Panc1 (cell line): ENCODE results near the gene STAT3.
A peak's percentile ranks its signal among the peaks of the same experiment; 100 is the strongest.

Experiments used
- POLR2AphosphoS5 ChIP-seq: IDR thresholded peaks from 2 replicates; pipeline ENCODE4 v1.6.1; 2012; ENCODE audit warnings: mild to moderate bottlenecking, low read depth, low read length, moderate library complexity
- SIN3A ChIP-seq: IDR thresholded peaks from 2 replicates; pipeline ENCODE4 v1.6.1; 2012; ENCODE audit warnings: low read depth, mild to moderate bottlenecking, low read length, moderate library complexity, borderline replicate concordance; ENCODE audit not compliant: insufficient read depth
- TCF7L2 ChIP-seq: IDR thresholded peaks from 2 replicates; pipeline ENCODE4 v1.6.1; 2011; ENCODE audit warnings: mild to moderate bottlenecking, low read depth, low read length, inconsistent platforms
- TF ChIP-seq, protein P1 (sequence below): fragments of 450-650 bp; IDR thresholded peaks from 2 replicates; pipeline ENCODE4 v1.5.1; 2017; ENCODE audit warnings: mild to moderate bottlenecking
- TF ChIP-seq, protein P2 (sequence below), 2 experiments: IDR thresholded peaks; 2 replicates each; pipeline ENCODE4 v1.6.1; 2011 to 2012; ENCODE audit warnings: low read depth in 2 of 2, control low read depth in 1 of 2, low read length in 1 of 2, mild to moderate bottlenecking in 1 of 2, moderate library complexity in 1 of 2; ENCODE audit not compliant: insufficient read depth in 1 of 2

DNA sequence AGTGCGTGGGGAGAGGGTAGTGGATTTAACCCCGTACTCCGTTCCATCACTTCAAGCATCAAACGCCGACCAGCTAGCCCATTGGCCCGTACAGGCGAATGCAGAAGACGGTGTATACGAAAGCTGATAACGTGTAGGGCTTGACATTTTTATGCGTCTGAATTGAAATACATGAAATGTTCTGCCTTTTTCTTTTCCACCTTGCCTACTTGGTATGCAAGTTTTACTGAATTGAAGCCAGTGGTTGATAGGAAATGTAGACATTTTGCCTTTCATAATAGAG is 834 bp upstream of the STAT3 start:
- TF ChIP-seq, protein P1, sequence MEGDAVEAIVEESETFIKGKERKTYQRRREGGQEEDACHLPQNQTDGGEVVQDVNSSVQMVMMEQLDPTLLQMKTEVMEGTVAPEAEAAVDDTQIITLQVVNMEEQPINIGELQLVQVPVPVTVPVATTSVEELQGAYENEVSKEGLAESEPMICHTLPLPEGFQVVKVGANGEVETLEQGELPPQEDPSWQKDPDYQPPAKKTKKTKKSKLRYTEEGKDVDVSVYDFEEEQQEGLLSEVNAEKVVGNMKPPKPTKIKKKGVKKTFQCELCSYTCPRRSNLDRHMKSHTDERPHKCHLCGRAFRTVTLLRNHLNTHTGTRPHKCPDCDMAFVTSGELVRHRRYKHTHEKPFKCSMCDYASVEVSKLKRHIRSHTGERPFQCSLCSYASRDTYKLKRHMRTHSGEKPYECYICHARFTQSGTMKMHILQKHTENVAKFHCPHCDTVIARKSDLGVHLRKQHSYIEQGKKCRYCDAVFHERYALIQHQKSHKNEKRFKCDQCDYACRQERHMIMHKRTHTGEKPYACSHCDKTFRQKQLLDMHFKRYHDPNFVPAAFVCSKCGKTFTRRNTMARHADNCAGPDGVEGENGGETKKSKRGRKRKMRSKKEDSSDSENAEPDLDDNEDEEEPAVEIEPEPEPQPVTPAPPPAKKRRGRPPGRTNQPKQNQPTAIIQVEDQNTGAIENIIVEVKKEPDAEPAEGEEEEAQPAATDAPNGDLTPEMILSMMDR, result no peak
- TF ChIP-seq, protein P2, sequence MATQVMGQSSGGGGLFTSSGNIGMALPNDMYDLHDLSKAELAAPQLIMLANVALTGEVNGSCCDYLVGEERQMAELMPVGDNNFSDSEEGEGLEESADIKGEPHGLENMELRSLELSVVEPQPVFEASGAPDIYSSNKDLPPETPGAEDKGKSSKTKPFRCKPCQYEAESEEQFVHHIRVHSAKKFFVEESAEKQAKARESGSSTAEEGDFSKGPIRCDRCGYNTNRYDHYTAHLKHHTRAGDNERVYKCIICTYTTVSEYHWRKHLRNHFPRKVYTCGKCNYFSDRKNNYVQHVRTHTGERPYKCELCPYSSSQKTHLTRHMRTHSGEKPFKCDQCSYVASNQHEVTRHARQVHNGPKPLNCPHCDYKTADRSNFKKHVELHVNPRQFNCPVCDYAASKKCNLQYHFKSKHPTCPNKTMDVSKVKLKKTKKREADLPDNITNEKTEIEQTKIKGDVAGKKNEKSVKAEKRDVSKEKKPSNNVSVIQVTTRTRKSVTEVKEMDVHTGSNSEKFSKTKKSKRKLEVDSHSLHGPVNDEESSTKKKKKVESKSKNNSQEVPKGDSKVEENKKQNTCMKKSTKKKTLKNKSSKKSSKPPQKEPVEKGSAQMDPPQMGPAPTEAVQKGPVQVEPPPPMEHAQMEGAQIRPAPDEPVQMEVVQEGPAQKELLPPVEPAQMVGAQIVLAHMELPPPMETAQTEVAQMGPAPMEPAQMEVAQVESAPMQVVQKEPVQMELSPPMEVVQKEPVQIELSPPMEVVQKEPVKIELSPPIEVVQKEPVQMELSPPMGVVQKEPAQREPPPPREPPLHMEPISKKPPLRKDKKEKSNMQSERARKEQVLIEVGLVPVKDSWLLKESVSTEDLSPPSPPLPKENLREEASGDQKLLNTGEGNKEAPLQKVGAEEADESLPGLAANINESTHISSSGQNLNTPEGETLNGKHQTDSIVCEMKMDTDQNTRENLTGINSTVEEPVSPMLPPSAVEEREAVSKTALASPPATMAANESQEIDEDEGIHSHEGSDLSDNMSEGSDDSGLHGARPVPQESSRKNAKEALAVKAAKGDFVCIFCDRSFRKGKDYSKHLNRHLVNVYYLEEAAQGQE (IDR thresholded peaks at IDR 0.05; ENCODE audit: insufficient read depth in 1 of 2, low read depth in 2 of 2, low read length in 1 of 2), result no peak
- TF ChIP-seq SIN3A (no peak), POLR2AphosphoS5 (no peak), TCF7L2 (peak; percentile 4; the same call in 1 of the 2 replicates)
